GM21367 (cell line): ENCODE measurements around the gene LRRIQ3.
"Not testable (repeated sequence)": the region's sequence is repeated elsewhere in the genome, so short reads cannot be mapped to it uniquely, and the experiment has no call there.

Experiments used
- ATAC-seq: cut with Tn5 transposase; IDR thresholded peaks from one replicate; pipeline ENCODE4 v1.9.1; 2021; ENCODE audit not compliant: unreplicated experiment

LRRIQ3 gene, protein sequence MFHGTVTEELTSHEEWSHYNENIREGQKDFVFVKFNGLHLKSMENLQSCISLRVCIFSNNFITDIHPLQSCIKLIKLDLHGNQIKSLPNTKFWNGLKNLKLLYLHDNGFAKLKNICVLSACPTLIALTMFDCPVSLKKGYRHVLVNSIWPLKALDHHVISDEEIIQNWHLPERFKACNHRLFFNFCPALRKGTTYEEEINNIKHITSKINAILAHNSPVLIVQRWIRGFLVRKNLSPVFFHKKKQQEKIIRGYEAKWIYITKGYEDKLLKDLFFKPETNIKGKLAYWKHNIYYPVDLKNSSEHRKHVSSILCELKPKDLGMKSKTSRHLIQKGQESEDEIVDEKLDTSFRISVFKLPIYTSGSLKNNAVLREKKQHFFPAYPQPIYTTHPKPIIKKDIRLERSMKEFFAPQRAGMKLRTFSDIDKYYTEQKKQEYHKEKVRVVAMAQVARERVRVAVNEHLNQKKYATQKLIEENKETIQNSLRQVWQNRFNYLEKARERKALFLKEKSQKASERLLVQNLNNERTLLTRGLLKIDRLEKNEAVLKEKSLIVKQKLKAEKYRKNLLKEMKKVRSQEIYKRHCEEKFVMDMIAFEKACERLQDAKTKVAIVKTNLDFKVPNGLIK

DNA sequence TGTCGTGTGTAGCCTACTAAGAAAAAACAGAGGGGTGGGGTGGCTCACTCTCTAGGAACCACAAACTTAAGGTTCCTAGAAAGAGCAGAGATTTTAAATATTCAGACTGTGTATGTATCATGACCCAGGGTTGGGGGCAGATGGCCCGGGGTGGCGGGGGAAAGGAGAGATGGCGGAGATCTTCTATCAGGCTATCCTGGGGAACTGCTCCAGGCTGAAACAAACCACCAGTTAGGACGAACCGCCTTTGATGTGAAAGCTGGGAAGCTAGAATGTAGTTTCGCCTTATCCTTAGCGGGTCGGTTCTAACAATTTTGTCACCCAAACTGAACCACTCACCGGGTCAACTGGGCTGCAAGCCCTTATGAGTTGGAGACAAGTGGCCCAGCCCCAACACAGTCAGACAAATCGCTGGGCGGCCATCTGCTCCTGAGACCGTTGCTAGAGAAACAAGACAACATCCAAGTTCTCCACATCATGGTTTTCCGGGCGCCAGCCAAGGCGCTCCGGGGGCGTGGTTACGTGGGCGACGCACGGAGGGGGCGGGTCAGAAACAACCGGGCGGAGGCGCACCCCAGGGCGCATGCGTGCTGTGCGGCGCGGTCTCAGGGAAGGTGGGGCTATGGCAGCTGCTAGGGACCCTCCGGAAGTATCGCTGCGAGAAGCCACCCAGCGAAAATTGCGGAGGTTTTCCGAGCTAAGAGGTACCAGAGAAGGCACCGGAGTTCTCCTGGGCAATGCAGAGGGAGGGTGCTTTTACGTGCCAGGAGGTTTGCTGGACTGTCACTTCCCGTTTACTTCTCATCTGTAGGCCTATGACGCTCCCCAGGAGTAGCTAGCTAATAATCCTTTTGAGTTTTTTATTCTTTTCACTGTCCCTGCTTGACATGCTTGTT is at the start of gene LRRIQ3, which contains the start of gene FPGT:
TSS of gene LRRIQ3 (minus strand) at position 520 of the 896 bp plus-strand sequence. CDS start 14,492 bp downstream, outside the sequence.
TSS of gene FPGT (plus strand) at position 586 of the 896 bp plus-strand sequence. CDS start at position 623, 37 bp downstream.
- ATAC-seq = peak; percentile 94

DNA sequence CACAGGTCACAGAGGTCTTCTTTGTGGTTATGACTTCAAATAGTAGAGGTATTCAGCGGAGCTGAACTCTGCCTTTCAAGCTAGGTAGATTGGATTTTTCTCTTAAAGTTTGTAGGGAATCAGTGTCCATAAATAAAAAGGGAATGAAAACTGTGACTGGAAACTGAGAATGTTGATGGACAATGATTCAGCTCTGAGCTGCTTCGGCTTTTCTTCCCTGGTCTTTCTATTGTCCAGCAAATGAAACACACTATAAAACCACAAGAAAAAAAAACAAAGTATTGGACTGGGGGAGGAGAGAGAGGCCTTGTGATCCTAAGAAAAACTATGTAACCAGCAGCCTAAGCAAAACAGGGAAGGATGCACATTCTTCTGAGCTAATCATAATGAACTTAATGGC is 48.3 kb upstream of the LRRIQ3 start:
- no peak for ATAC-seq

DNA sequence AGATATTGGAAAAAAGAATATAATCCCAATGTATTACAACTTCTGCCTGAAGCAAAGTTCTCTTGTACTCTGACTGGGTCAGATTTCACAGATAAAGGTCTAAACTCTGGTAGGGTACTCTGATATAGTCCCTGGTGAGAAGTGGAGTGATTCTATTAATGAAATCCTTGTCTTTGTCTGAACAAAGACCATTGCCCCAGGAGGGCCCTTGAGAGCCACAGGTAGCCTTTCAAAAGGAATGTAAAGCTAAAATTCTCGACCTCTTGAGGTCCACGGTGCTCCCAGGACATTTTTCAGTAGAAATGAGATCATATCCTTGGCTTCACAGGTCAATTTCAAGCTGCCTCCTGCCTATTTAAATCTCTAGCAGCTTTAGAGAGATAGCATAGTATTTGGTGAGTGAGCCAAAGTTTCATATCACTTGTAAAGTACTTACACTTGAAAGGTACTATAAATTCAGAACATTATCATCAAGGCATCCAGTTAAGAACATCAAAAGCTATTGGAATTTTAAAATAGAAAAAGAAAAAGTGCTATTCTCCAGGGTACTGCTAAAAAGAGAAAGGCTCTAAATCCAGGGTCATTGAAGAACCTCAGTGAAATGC is 47.3 kb upstream of the LRRIQ3 start:
- no peak for ATAC-seq

DNA sequence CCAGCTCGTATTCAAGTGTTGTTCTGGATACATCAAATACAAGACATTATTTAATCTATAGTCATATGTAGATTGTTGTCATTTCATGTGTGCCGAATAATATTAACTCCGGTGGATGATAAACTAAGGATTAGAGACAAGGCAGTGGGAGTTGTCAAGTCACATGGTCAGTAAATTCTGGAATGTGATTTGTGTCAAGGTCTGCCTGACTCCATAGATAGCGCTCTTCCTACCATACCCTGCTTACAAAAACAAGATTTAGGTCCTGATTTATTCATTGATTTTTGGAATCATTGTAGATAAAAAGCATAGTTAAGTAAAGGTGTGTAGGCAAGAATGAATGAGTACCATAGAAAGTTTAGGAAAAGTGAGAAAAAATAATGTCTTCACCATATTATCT is 39.8 kb upstream of the LRRIQ3 start:
- ATAC-seq = no peak

DNA sequence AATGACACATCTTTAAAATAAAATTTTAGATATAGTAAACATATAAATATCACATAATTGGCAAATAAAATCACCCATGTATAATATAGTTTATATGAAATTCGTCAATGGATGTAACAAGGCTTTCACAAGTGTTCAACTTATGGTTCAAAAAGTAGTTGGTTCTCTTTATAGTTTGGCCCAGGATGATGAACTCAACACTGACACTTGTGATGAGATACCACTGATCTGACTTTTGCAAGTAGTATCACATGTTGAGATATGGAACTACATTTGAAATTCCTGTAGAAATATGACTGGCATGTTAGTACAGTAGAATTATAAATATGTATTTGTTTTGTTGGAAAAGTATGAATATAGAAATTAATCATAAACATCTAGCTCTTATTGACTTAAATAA is 39.1 kb upstream of the LRRIQ3 start:
- no peak for ATAC-seq

DNA sequence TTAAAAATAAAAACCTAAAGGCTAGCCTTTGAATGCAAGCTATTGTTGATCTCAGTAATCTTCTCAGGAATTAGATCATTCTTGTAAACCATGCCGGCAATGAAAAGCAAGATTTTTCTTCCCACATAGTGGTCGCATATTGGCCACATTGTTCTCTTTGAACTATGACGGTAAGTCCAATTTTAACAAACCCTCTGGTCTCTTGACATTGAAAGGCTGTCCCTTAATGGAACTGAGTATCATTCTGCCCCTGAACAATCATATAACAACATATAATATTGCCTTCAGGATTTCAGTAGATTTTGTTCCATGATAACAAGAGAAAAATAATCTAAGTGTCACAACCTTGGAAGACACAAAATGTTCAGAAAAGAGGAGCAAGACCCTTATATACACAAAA is 38.5 kb upstream of the LRRIQ3 start:
- no peak for ATAC-seq

DNA sequence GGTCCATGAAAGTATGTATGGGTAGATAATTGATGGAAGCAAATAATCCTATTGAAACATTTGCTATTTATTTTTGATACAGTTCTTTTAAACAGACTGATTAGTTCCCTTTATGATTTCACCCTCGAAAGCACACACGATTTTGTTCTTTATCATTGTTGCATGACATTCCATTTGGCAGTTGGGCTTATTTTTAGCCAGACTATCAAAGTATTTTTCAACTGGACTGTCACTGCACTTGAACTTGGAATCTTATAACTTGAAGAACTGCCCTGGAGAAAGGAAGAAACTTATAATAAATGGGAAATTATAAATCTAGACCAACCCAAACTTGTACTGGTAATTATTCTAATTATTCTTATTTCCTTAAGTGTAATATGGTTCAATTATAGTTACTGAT is 37.2 kb upstream of the LRRIQ3 start, which contains the start of gene TNNI3K:
TSS of gene TNNI3K (plus strand) at position 235 of the 400 bp plus-strand sequence. CDS start at position 300, 65 bp downstream.
- no peak for ATAC-seq

DNA sequence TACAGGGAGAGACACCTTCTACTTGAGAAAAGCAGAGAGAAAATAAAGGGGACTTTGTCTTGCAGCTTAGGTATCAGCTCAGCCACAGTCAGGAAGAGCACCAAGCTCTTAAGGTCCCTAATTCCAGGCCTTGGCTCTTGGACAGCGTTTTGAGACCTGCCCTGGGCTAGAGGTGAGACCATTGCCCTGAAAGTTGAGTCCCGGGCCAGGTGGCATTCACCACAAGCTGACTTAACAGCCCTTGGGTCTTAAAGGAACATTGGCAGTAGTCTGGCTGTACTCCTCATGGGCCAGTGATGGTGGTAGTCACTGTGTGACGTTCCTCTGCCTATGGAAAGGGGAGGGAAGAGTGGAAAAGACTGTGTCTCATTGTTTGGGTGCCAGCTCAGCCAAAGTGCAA is 25.5 kb upstream of the LRRIQ3 start:
- ATAC-seq = no peak

DNA sequence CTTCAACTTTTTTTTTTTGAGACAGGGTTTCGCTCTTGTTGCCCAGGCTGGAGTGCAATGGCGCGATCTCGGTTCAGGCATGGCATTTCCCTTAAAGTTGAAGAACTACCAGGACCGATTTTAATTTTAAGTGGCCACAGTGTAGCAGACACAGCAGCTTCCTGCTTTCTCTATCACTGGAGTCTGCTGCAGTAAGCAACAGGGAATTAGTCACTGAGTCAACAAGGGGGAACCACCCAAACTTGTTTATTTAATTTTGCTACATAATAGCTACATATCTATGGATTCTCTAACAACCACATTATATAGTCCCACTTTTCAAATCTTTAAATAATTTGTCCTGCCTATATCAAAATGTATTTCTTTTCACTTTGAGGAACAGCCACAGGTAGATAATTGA is 24.7 kb upstream of the LRRIQ3 start:
- ATAC-seq = no peak

DNA sequence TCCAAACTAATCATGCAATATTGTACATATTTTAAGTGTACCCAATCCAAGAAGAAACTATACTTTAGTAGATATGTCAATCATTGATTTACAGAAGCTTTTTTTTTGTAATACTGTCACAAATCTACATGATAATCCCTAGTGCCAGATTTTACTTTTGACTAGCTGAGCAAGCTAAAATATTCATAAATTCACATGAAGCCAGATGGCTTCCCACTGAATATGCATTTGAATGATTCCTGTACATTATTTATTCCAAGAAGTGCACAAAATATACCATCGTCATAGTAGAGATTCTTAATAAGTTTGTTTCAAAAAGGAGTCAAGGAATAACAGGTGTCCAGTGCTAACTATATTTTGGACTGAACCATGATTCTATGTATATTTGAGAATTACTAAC is 17.3 kb upstream of the LRRIQ3 start:
- ATAC-seq = no peak

DNA sequence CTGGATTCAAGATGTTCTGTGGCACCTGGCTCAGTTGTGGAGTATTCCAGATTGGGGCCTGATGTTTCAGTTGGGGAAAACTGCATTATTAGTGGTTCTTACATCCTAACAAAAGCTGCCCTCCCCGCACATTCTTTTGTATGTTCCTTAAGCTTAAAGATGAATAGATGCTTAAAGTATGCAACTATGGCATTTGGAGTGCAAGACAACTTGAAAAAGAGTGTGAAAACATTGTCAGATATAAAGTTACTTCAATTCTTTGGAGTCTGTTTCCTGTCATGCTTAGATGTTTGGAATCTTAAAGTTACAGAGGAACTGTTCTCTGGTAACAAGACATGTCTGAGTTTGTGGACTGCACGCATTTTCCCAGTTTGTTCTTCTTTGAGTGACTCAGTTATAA is 7.3 kb upstream of the LRRIQ3 start:
- ATAC-seq = no peak

DNA sequence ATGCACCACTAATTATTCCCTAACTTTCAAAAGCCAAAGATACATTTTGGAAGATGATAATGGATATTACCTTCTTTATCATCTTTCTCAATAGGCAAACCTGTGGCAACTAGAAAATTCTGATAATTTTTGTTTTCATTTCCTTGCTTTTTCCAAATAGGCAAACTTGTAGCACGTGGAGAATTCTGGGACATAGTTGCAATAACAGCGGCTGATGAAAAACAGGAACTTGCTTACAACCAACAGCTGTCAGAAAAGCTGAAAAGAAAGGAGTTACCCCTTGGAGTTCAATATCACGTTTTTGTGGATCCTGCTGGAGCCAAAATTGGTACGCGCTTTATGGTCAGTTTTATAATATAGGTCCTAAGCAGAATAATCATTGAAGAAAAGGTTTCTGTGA is 1.5 kb upstream of the LRRIQ3 start:
- no peak for ATAC-seq

DNA sequence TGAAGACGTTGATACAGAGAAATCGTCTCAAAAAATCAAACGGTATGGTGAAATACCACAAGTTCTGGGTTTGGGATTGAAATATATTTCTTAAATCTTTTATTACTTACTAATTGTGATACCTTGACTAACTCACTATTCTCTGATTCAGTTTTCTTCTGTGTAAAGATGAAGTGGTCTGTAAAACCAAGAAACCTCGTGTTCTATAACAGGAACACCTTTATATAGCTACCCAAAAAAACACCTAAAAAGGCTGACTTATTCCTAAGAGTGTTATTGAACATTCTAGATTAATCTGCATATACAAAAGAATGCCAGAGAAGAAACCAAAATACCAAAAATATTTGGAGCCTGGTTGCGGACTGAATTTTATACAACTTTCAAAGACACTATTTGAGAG is 721 bp downstream of the LRRIQ3 start:
- ATAC-seq = no peak

DNA sequence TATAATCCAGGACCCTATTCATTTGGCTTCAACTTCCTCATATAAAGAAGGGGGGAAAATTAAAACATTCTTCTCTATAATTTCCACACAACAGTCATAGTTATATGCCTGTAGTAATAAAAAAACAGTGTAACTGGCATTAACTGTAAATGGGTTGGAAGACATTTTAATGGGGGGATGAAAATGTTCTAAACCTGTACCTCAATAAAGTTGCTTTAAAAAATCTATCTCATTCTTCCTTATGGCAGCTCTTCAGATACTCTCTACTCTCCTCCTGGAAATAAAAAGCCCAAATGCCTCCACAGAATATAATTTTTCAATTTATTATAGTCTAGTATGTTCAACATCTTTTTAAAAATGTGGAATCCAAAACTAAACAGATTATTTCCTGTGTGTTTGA is 2.6 kb downstream of the LRRIQ3 start:
- ATAC-seq = no peak

DNA sequence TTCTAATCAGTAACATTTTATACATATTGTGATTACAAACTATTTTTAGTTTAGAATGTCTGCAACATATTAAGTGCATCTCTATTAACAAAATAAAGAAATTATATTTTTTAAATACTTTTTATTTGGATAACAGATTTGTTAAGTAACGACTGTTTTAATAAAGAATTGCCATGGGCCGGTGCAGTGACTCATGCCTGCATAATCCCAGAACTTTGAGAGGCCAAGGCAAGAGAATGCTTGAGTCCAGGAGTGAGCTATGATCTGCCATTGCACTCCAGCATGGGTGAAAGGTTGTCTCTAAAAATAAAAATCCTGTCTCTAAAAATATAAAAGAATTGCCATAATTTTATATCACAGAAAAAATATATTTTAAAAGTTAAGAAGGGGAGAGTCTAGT is 4.1 kb downstream of the LRRIQ3 start:
- no peak for ATAC-seq

DNA sequence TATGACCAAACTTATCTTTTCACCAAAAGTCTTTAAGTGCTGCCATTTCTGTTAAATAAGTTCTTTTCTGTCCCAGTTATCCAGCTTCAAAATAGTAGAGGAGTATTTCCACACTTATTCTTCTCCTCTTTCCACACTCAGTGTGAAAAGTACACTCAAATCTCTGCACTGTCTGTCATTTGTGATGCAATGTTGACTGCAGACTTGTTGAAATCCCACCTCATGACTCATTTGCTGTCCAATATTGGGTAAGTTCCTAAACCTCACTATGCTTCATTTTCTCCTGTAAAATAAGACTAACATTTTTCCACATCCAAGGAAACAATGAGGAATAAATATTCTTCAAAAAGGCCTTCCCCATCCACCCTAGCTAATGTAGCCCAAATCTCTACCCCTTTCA is 17.5 kb downstream of the LRRIQ3 start:
- no peak for ATAC-seq

DNA sequence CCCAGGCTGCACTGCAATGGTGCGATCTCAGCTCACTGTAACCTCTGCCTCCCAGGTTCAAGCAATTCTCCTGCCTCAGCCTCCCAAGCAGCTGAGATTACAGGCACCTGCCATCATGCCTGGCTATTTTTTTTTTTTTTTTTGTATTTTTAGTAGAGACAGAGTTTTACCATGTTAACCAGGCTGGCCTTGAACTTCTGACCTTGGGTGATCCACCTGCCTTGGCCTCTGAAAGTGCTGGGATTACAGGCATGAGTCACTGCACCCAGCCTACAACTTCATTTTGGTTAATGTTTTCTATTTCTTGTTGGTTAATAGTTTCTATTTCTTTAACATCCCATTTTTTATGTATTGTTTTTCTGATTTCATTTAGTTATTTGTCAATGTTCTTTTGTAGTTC is 23.6 kb downstream of the LRRIQ3 start:
- not testable (repeated sequence) for ATAC-seq

DNA sequence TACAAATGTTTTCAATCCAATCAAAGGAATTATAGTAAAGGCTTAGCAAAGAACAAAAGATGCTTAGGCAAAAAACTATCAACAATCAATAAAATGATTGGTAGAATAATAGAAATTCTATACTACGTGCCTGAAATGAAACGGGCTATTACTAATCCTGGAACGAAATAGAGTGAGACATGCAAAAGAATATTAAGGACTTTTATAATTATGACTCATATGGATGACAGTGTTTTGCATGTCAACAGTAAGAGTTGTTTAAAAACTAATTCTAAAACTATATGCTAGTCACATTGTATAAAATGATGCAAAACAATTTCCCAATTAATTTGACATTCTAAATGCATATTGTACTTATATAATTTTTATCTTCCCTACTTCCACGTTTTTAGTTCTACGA is 35.6 kb downstream of the LRRIQ3 start:
- no peak for ATAC-seq

DNA sequence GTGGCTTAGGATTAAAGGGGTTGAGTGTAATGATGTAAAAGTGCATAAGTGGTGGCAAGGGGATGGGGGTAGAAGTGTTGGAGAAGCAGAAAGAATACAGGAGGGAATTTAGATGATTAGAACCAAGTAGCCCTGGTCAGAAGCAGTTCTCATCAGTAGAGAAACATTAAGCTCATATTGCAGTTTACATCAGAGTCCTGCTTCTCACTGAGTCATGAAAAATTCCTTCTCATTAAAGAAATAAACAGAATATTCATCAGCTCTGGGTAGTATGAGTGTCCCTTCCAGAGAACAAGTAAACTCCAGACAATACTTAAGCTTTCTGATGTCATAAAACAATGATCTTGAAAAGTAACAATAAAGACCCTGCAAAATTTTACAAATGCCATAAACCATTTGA is 36.5 kb downstream of the LRRIQ3 start:
- ATAC-seq = no peak

DNA sequence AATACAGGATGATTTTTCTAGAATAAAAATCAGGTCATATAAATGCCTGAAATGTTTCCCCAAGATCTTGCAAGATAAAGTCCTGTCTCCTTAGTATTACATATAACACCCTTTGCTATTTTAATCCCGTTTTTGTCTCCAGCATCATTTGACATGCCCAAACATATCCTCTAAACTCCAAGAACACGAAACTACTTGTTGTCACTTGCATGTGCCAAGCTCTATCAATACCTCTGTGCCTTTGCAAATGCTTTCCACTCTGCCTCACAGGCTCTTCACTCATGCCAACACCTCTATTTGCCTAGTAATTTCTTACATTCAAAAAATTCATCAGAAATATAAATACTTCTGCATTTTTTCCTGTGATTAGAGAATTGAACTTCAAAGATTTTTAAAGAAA is 37.9 kb downstream of the LRRIQ3 start:
- no peak for ATAC-seq

DNA sequence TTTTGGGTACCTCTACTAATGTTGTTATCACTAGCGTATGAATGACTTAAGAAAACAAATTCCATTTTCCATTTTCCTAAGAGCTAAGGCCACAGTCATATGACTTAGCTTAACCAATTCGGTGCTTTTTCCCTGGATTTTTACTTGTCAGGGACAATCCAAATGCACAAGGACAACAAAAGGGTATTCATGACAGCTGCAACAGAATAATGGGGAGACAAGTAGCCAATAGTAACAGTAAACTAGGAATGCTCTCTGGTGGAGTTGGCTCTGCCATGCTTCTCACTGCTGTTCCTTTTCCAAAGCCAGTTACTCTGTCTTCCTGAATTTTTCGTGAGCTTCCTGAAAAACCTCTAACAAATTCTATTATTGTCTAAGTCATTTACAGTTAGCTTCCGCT is 52.9 kb downstream of the LRRIQ3 start:
- ATAC-seq = no peak
